ENCODE results near the gene CLDN19.
"Not testable (repeated sequence)": the region's sequence is repeated elsewhere in the genome, so short reads cannot be mapped to it uniquely, and the experiment has no call there.

Gene CLDN19

DNA sequence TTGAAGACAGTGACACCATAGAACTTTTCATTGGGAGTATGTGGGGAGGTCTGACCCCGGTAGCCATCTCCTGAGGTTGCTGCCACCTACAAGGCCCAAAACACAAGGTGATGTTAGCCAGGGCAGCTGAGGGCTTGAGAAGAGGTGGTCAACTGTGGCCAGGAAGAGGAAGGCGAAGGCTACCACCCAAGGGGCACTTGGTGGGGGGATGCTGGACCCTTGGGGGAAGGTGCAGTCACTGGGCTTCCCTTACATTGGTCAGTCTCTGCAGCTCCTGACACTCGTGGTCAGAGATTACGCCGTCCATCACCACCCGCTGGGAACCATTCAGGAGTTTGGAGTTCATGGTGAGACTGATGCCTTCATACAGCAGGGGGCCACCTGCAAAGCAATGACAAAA lies 12.2 kb upstream of the CLDN19 start:
- DNase-seq (ENCODE audit: low read depth): no peak
- no peak overlapping the region for H3K4me3 ChIP-seq (ENCODE audit: low read depth, low read length)
- TF ChIP-seq, protein P1, sequence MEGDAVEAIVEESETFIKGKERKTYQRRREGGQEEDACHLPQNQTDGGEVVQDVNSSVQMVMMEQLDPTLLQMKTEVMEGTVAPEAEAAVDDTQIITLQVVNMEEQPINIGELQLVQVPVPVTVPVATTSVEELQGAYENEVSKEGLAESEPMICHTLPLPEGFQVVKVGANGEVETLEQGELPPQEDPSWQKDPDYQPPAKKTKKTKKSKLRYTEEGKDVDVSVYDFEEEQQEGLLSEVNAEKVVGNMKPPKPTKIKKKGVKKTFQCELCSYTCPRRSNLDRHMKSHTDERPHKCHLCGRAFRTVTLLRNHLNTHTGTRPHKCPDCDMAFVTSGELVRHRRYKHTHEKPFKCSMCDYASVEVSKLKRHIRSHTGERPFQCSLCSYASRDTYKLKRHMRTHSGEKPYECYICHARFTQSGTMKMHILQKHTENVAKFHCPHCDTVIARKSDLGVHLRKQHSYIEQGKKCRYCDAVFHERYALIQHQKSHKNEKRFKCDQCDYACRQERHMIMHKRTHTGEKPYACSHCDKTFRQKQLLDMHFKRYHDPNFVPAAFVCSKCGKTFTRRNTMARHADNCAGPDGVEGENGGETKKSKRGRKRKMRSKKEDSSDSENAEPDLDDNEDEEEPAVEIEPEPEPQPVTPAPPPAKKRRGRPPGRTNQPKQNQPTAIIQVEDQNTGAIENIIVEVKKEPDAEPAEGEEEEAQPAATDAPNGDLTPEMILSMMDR (IDR thresholded peaks at IDR 0.05; ENCODE audit: insufficient read depth, low read depth, low read length, missing control alignments): no peak

DNA sequence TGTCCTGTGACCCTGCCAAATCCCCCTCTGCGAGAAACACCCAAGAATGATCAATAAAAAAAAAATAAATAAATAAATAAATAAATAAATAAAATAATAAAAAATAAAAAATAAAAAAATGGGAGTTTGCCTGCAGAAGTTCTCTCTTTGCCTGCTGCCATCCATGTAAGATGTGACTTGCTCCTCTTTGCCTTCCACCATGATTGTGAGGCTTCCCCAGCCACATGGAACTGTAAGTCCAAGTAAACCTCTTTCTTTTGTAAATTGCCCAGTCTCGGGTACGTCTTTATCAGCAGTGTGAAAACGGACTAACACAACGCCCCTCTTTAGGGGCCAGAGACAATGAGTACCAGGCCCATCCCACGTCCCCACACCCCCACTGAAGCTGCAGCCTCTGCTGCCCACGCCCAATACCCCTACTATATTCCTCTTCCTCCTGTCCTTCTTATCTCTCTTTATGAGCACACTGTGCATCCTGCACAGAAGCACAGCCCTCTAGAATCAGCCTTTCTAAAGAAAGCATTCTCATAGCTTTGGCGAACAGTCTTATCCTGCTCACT lies 11.6 kb upstream of the CLDN19 start:
- not testable (repeated sequence) for DNase-seq (ENCODE audit: low read depth)

DNA sequence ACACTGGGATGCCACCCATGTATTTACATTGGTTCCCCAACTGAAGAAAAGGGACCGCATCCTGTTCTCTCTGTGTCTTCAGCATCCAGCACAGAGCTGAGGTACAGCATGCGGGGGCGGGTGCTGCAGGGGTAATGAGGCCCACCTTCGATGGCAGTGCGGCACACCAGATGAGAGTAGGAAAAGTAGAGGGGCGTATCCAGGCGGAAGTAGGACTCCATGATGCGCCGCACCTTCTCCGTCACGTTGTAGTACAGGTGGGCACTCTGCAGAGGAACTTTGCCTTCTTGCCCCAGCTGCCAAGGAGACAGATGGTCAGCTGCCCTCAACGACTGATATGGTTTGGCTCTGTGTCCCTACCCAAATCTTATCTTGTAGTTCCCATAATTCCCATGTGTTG lies 10.0 kb upstream of the CLDN19 start:
- H3K4me3 ChIP-seq (ENCODE audit: low read depth, low read length): no peak overlapping the region
- TF ChIP-seq, protein P1 (IDR thresholded peaks at IDR 0.05; ENCODE audit: insufficient read depth, low read depth, low read length, missing control alignments): no peak
- no peak for DNase-seq (ENCODE audit: low read depth)

More for the DNA sequence above, 11.6 kb upstream of the CLDN19 start:
- not testable (repeated sequence) for H3K4me3 ChIP-seq (ENCODE audit: low read depth, low read length)

DNA sequence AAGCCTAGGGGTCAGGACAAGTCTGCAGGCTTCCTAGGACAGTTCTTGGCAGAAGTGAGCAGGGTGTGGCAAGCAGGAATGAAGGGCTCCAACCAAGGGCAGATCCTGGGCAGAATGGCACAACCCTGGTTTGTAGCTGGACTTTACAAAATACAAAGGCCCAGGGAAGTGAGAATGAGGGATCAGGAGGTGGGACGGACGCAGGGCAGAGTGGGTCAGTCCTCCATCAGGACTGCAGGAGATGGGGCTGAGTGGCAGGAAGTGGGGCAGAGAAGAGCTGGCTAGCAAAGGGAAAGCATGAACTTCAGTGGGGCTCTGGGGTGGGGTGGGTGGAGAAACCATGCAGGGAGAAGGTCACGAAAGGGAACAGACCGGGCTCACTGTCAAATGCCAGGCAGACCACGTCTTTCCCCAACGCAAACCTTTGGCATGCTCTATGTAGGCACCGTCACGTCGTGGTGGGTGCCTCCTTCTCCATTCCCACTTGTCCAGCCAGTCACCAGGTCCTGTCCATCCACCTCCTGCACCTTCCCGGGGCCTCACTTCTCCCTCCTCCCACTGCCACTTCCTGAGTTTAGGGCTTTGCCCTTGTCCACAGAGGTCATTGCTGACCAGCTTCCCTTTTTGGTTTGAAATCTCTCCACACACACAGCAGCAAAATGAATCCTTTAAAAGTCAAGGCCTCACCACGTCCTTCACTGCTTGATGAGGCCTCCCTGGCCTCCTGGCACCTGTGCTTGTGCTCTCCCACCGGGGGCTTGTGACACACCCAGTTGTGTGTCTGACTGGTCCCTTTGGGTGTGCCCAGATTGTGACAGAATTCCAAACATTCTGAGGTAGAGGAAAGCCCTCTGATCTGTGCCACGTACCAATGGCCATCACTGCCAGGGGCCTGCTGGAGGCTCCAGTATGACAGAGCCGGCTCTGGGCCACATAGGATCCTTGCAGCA lies 8.7 kb upstream of the CLDN19 start:
- no peak overlapping the region for H3K4me3 ChIP-seq (ENCODE audit: low read depth, low read length)
- TF ChIP-seq, protein P1 (IDR thresholded peaks at IDR 0.05; ENCODE audit: insufficient read depth, low read depth, low read length, missing control alignments): no peak
- no peak for DNase-seq (ENCODE audit: low read depth)

DNA sequence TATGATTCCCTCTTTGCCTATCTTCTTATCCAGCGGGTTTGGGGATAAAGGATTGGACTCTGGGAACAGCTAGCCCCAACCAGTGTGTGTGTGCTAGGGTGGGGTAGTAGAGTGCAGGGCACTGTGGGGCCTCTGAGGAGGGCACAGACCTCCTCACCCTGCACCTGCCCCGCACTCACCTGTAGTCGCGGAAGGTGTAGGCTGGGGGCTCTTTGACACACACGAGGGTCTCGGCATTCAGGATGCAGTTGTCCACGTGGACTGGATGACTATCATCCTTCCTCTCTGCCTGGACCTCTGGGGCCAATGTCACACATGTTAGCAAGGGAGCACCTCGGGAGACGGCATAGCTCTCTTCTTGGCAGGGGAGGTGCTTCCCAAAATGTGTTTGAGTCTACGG lies 8.0 kb upstream of the CLDN19 start:
- no peak for DNase-seq (ENCODE audit: low read depth)
- TF ChIP-seq, protein P1 (IDR thresholded peaks at IDR 0.05; ENCODE audit: insufficient read depth, low read depth, low read length, missing control alignments): no peak
- H3K4me3 ChIP-seq (ENCODE audit: low read depth, low read length): no peak overlapping the region

DNA sequence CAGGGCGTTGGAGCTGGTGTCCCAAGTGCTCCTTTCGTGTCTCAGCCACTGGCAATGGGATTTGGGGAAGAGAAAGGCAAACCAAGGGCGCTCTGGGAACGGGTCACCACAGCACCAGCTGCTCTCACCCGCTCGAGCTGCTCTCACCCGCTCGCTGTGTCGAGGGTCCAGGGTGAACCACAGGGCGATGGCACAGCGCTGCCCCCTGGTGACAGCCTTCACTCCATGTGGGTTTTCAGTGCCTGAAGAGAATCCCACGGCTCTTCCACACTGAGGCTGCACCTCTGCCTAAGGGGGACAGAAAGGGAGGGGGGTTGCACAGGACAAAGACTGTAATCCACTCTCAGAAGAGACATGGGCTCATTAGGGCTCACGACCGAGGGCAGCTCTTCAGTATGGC lies 7.1 kb upstream of the CLDN19 start:
- TF ChIP-seq, protein P1 (IDR thresholded peaks at IDR 0.05; ENCODE audit: insufficient read depth, low read depth, low read length, missing control alignments): peak; percentile 59
- peak; percentile 19 for DNase-seq (ENCODE audit: low read depth)
- no peak overlapping the region for H3K4me3 ChIP-seq (ENCODE audit: low read depth, low read length)

DNA sequence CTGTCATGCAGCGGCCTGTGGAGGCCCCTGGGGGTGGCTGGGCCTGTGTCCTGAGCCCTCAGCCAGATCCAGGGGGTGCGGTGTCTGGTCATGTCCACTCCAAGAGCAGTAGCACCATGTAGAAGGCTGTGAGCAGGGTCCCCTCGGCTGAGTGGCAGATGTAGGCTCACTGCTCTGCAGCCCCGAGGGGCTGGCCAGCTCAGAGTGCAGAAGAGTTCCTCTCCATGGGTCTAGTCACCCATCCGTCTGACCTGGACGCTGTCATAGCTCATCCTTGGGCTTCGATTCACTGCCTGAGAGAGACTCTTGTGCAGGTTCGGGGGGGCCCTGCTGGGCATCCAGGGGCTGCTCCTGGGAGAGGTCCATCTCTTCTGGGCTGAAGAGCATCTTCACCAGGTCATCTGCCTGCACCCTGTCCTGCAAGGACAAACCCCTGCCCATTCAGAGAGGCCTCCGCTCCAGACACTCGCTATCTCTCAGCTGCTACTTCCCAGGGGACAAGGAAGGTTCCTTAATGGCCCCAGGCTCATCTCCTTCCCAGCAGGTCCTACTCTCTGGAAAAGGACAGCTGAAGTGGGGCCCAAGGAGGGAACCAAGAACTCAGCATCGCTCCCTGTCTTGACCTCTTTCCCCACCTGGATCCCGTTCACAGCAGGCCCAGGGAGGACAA lies 6.5 kb upstream of the CLDN19 start:
- TF ChIP-seq, protein P1 (IDR thresholded peaks at IDR 0.05; ENCODE audit: insufficient read depth, low read depth, low read length, missing control alignments): no peak

More for the DNA sequence above, 6.5 kb upstream of the CLDN19 start:
- DNase-seq (ENCODE audit: low read depth): no peak
- H3K4me3 ChIP-seq (ENCODE audit: low read depth, low read length): no peak overlapping the region

Data from GM12865 (cell line).